Left lobe of liver (tissue), 2 donors: Measurements from ENCODE around the gene PCDHGA8. TPM values are rescaled to one million over a fixed set of nuclear protein-coding genes. Genes with fewer than 3 reads are reported as not detected.
"Not testable (repeated sequence)": the region's sequence is repeated elsewhere in the genome, so short reads cannot be mapped to it uniquely, and the experiment has no call there.

Source experiments
- ATAC-seq: fragments of 200-7000 bp; cut with Tn5 transposase; one replicate; pipeline ENCODE4 v1.9.1; 2020; ENCODE audit warnings: mild to moderate bottlenecking, moderate library complexity
- DNase-seq: peaks from one replicate; pipeline ENCODE4 v3.0.0-alpha.2; 2020; ENCODE audit warnings: low spot score
- total RNA-seq: library from RNA; stranded (reverse); gene quantifications from one replicate; pipeline ENCODE4 v1.2.1, GENCODE V29; 2021
- donor health status: DM: no; HTN: no; CAD: no; lungs with moderate emphysema.
- donor health status: DM: no; HTN: yes; CAD: no.

PCDHGA8 gene
- 0.35 TPM for total RNA-seq

DNA sequence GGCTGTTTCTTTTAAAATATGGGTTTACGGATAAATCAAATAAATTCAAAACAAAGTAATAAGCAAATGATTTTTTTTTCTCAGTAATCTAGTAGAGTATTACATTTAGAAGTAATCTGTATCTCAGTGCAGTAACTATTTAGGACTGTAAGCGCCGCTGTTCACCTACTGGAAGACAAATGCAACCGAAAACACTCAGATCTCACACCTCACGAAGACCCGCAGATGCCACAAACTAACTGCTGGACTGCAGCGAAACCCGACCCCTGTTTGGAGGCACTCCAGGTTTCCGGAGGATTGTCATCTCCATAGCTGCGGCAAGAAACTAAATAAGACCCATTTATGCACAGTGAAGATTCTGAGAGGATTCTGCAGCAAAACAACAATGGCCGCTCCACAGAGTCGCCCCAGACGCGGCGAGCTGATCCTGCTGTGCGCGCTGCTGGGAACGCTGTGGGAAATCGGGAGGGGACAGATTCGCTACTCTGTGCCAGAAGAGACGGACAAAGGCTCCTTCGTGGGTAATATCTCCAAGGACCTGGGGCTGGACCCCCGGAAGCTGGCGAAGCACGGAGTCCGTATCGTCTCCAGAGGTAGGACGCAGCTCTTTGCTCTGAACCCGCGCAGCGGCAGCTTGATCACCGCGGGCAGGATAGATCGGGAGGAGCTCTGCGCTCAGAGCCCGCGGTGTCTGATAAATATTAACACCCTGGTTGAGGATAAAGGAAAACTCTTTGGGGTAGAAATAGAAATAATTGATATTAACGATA lies at the start of gene PCDHGA8:
Gene PCDHGA8, plus strand, starts transcription at position 205 of the 770 bp plus-strand sequence. Its CDS starts 181 bp downstream, at position 386.
- ATAC-seq = no peak
- DNase-seq = no peak

DNA sequence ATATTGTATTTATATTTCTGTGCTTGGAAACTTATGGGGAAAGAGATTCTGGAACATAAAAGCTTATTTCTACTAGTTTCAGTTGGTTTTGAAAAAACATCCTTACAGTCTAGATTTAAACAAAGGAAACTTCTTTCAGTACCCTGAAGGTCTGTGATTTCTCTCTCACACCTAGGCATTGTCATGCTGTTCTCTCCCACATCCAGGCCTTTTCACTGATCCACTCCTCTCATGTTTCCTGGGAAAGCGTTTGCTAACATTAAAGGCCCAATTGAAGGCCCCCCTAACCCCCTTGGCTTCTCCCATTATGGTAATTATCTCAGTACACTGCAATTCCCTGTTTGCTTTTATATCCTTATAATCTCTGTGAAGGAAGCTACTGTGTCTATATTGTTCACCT lies 49.7 kb upstream of the PCDHGA8 start:
- no peak for ATAC-seq
- no peak for DNase-seq

DNA sequence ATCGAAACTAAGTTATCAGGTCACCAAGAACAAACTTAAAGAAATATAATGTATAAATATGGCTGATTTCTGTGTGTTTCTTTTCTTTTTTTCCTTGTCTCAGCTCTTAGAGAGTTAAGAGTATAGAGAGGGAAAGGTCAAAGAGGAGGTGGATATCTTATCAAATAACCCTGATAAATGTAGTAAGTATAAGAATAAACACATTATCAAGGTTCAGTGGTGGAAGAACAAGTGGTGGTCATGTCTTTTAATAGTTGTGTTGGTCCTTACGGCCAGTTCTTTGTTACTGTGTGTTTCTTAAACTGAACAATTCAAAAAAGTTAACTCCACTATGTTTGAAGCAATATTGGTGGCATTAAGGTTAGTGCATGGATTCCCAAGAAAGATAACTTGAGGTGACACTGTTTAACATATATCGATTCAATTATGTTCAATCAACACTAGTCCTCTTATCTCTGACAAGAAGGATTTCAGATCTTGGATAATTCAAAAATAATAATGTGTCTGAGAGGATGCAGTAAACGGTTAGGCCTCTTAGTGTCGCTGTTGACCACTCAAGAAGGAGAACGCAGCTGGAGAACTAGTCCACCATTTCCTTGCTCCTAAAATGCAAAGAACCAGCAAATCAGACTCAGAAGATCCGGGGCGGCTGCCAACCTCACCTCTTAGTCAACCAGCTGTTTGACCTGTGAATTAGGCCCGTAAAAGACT lies 49.0 kb upstream of the PCDHGA8 start, which contains the start of gene PCDHGA3:
Gene PCDHGA3, plus strand, starts transcription at position 588 of the 711 bp plus-strand sequence. CDS start 205 bp downstream, outside the sequence.
- ATAC-seq = peak; percentile 47
- no peak for DNase-seq

DNA sequence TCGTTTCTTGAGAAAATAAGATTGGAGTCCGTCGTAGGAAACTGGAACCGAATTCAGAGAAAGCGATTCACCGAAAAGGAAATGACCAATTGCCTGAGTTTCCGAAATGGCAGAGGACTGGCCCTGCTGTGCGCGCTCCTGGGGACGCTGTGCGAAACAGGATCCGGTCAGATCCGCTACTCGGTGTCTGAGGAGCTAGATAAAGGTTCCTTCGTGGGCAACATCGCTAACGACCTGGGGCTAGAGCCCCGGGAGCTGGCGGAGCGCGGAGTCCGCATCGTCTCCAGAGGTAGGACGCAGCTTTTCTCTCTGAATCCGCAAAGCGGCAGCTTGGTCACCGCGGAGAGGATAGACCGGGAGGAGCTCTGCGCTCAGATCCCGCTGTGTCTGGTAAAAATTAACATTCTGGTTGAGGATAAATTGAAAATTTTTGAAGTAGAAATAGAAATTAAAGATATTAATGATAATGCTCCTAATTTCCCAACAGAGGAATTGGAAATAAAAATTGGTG lies 48.4 kb upstream of the PCDHGA8 start:
- no peak for DNase-seq
- no peak for ATAC-seq

DNA sequence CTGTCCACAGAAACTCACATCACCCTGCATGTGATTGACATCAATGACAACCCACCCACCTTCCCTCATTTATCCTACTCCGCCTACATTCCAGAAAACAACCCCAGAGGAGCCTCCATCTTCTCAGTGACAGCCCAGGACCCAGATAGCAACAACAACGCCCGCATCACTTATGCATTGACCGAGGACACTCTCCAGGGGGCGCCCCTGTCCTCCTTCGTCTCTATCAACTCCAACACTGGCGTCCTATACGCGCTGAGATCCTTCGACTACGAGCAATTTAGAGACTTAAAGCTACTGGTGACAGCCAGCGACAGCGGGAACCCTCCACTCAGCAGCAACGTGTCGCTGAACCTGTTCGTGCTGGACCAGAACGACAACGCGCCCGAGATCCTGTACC lies 47.1 kb upstream of the PCDHGA8 start:
- no peak for ATAC-seq
- no peak for DNase-seq

DNA sequence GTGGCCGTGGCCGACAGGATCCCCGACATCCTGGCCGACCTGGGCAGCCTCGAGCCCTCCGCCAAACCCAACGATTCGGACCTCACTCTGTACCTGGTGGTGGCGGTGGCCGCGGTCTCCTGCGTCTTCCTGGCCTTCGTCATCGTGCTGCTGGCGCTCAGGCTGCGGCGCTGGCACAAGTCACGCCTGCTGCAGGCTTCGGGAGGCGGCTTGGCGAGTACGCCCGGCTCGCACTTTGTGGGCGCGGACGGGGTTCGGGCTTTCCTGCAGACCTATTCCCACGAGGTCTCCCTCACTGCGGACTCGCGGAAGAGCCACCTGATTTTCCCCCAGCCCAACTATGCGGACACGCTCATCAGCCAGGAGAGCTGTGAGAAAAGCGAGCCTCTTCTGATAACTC lies 46.4 kb upstream of the PCDHGA8 start:
- not testable (repeated sequence) for DNase-seq, ATAC-seq

DNA sequence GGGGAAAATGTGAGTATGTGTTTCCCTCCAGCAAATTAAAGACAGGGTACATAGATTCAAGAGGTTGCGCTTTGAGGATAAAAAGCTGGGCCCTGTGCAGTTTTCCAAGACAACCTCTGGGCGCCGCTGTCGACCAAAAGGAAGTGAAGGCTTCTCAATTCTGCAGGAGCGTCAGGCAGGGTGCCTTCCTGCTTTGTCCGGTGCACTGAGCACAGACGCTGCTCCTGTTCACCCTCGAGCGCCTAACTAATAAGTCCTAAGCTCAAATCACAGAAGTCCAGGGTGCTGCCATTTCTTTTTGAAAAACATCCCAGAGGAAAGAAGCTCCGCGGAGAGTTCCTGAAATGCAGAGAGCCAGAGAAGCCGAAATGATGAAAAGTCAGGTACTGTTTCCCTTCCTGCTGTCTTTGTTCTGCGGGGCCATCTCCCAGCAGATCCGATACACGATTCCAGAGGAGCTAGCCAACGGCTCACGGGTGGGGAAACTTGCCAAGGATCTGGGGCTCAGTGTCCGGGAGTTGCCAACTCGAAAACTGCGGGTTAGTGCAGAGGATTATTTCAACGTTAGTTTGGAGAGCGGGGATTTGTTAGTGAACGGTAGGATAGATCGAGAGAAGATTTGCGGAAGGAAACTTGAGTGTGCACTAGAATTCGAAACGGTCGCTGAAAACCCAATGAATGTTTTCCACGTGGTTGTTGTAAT lies 42.4 kb upstream of the PCDHGA8 start, which contains the start of gene PCDHGB1:
Gene PCDHGB1, plus strand, starts transcription at position 183 of the 703 bp plus-strand sequence. Its CDS starts 162 bp downstream, at position 345.
- ATAC-seq (peak; percentile 44), DNase-seq (no peak)

DNA sequence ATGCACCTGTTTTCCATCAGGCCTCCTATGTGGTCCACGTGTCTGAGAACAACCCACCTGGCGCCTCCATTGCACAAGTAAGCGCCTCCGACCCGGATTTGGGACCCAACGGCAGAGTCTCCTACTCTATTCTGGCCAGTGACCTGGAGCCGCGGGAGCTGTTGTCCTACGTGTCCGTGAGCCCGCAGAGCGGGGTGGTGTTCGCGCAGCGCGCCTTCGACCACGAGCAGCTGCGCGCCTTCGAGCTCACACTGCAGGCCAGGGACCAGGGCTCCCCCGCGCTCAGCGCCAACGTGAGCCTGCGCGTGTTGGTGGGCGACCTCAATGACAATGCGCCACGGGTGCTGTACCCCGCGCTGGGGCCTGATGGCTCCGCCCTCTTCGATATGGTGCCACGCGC lies 40.8 kb upstream of the PCDHGA8 start:
- ATAC-seq = no peak
- DNase-seq = no peak

DNA sequence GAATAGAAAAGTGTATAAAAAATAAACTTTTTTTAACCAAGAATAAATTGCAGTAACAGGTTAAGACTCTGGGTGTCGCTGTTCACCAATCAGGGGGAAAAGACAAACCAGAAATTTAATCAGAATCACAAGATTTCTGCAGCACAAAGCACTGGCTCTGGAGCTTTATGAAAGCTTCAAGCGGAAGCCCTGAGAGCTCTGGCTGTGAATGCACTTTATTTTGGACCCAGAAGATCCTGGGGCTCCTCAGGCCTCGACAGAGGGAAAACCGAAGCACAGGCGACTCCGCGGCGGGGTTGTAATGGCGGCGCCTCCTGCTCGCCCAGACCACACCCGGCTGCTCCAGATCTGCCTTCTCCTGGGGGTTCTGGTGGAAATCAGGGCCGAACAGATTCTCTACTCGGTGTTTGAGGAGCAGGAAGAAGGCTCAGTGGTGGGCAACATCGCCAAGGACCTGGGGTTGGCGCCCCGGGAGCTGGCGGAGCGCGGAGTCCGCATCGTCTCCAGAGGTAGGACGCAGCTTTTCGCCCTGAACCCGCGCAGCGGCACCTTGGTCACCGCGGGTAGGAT lies 37.4 kb upstream of the PCDHGA8 start, which contains the start of gene PCDHGA4:
Gene PCDHGA4, plus strand, starts transcription at position 122 of the 570 bp plus-strand sequence. Its CDS starts 87 bp downstream, at position 209.
- ATAC-seq (peak; percentile 18), DNase-seq (no peak)

DNA sequence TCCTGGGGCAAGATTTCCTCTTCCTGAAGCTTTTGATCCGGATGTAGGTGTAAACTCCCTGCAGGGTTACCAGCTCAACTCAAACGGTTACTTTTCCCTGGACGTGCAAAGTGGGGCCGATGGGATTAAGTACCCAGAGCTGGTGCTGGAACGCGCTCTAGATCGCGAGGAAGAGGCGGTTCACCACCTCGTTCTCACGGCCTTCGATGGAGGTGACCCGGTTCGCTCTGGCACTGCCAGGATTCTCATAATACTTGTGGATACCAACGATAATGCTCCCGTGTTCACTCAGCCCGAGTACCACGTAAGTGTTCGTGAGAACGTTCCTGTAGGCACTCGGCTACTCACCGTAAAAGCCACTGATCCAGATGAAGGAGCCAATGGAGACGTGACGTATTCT lies 36.8 kb upstream of the PCDHGA8 start:
- ATAC-seq (no peak), DNase-seq (no peak)

DNA sequence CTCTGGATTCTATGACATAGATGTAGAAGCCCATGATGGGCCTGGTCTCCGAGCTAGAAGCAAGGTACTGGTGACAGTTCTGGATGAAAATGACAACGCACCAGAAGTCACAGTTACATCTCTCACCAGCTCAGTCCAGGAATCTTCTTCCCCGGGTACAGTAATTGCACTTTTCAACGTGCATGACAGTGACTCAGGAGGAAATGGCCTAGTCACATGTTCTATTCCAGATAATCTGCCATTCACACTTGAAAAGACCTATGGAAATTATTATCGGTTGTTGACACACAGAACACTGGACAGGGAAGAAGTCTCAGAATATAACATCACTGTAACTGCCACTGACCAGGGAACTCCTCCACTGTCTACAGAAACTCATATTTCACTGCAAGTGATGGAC lies 36.3 kb upstream of the PCDHGA8 start:
- DNase-seq (no peak), ATAC-seq (no peak)

DNA sequence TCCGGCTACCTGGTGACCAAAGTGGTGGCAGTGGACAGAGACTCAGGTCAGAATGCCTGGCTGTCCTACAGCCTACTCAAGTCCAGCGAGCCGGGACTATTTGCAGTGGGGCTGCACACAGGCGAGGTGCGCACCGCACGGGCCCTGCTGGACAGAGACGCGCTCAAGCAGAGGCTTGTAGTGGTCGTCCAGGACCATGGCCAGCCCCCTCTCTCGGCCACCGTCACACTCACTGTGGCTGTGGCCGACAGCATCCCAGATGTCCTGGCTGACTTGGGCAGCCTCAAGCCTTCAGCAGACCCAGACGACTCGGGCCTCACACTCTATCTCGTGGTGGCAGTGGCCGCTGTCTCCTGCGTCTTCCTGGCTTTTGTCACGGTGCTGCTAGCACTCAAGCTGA lies 35.5 kb upstream of the PCDHGA8 start:
- no peak for DNase-seq
- ATAC-seq = no peak

DNA sequence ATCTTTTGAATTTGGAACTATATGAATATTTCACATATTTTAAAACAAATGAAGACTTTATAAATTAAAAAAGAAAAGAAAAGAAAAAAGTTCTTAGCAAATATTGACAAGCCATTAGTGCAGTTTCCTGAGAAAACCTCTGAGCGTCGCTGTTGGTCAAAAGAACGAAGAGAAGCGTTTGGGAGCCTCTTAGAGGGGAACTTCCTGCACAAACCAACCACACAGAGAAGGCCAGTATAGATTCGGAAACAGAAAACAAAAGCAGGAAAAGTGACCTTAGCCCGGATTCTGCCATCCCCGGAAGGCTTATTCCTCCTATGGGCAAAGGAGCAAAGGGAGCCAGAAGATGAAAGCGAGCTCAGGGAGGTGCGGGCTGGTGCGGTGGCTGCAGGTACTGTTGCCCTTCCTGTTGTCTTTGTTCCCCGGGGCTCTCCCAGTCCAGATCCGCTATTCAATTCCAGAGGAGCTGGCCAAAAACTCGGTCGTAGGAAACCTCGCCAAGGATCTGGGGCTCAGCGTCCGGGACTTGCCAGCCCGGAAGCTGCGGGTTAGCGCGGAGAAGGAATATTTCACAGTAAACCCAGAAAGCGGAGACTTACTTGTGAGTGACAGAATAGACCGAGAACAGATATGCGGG lies 32.5 kb upstream of the PCDHGA8 start, which contains the start of gene PCDHGB2:
Gene PCDHGB2, plus strand, starts transcription at position 205 of the 637 bp plus-strand sequence. Its CDS starts 142 bp downstream, at position 347.
- peak; percentile 41 for ATAC-seq
- no peak for DNase-seq

DNA sequence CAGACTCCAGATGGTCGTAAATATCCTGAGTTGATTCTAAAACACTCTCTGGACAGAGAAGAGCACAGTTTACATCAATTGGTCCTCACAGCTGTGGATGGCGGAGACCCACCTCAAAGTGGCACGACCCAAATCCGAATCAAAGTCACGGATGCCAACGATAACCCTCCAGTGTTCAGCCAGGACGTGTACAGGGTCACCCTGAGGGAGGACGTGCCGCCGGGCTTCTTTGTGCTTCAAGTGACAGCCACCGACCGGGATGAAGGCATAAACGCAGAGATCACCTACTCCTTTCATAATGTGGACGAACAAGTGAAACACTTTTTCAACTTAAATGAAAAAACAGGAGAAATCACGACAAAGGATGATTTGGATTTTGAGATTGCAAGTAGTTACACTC lies 31.7 kb upstream of the PCDHGA8 start:
- ATAC-seq (no peak), DNase-seq (no peak)

DNA sequence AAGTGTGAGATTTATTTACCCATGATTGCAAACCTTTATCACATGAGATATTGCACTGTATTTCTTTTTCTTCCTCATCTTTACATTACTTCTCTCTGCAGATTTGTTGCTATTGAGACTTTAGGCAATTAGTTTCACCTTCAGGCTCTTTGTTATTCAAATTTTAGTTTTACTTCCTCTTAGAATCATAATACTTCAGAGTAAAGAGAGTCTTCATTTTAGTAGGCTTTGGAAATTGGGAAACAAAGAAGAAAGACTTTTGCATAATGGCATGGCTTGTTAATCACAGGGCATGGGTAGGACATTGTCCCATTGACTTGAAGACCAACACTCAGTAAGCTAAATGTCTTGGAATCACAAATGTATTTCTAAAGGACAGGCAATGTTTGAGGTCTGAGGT lies 29.7 kb upstream of the PCDHGA8 start:
- DNase-seq (no peak), ATAC-seq (no peak)

DNA sequence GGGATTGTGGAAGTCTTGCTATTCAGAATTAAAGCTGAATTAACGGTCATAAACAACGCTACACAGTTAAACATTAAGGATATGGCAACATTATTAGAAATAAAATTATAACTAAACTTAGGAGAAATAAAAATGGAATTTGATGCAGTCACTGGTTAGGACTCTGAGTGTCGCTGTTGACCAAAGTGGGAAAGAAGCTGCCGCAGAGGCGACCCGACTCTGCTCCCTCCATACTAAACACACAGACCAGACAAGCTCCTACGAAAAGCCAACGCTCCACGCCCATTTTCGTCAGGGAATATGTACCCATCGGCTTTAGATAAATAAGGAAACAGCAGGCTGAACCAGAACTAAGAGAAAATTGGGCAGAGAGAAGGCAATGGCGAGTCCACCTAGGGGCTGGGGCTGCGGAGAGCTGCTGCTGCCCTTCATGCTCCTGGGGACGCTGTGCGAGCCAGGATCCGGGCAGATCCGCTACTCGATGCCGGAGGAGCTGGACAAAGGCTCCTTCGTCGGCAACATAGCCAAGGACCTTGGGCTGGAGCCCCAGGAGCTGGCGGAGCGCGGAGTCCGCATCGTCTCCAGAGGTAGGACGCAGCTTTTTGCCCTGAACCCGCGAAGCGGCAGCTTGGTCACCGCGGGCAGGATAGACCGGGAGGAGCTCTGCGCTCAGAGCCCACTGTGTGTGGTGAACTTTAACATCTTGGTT lies 28.3 kb upstream of the PCDHGA8 start, which contains the start of gene PCDHGA5:
Gene PCDHGA5, plus strand, starts transcription at position 211 of the 709 bp plus-strand sequence. Its CDS starts 169 bp downstream, at position 380.
- ATAC-seq (no peak), DNase-seq (no peak)

DNA sequence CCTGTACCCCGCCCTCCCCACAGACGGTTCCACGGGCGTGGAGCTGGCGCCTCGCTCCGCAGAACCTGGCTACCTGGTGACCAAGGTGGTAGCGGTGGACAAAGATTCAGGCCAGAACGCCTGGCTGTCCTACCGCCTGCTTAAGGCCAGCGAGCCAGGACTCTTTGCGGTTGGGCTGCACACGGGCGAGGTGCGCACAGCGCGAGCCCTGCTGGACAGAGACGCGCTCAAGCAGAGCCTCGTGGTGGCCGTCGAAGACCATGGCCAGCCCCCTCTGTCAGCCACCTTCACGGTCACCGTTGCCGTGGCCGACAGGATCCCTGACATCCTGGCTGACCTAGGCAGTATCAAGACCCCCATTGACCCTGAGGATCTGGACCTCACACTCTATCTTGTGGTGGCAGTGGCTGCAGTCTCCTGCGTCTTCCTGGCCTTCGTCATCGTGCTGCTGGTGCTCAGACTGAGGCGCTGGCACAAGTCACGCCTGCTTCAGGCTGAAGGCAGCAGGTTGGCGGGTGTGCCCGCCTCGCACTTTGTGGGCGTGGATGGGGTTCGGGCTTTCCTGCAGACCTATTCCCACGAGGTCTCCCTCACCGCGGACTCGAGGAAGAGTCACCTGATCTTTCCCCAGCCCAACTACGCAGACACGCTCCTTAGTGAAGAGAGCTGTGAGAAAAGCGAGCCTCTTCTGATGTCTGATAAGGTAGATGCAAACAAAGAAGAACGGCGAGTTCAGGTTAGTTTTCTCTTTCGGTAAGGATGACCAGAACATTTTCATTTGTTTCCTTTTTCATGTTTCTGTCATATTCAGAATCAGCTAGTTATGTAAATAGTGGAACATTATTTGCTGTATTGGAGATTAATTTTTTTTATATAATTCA lies 26.2 kb upstream of the PCDHGA8 start:
- ATAC-seq (no peak), DNase-seq (no peak)
